PC-9 (cell line): Measurements from ENCODE around the gene MVB12B. TPM values are rescaled to one million over a fixed set of nuclear protein-coding genes. Genes with fewer than 3 reads are reported as not detected.

Experiments used
- BruUV-seq: library from RNA; stranded (reverse); fragments of 400-500 nt; replicated peaks from 2 replicates; lab custom pipeline; 2021; lab: Mats Ljungman, UMichigan
- CTCF ChIA-PET: fragments of 300-600 bp; sonication (Branson Sonifier 250); formaldehyde crosslinking; loops from one replicate; lab custom pipeline; 2022; ENCODE audit warnings: antibody characterized with exemption; lab: Charles Lee
- POLR2A ChIA-PET: fragments of 300-600 bp; sonication (Branson Sonifier 250); formaldehyde crosslinking; loops from one replicate; lab custom pipeline; 2022; ENCODE audit warnings: antibody characterized with exemption; ENCODE audit not compliant: unreplicated experiment; lab: Charles Lee
- DNase-seq, 2 experiments: peaks; one replicate each; pipeline versions ENCODE4 v3.0.0 to v3.0.0-alpha.2; 2015 to 2022; ENCODE audit warnings: mixed read lengths in 1 of 2
- H2AFZ ChIP-seq: fragments of 200-600 bp; sonication (generic); 2 replicates; pipeline ENCODE4 v1.8.1; 2017; ENCODE audit warnings: antibody characterized with exemption
- H3F3A ChIP-seq: fragments of 200-600 bp; sonication (generic); 2 replicates; pipeline ENCODE4 v1.8.1; 2017; ENCODE audit warnings: antibody characterized with exemption, mild to moderate bottlenecking, low read depth; ENCODE audit not compliant: insufficient read depth
- H3K27ac ChIP-seq: fragments of 200-600 bp; sonication (generic); 2 replicates; pipeline ENCODE4 v1.6.1; 2016; ENCODE audit warnings: mixed run types
- H3K27me3 ChIP-seq: fragments of 200-600 bp; sonication (generic); 2 replicates; pipeline ENCODE4 v1.6.1; 2016; ENCODE audit warnings: low read depth, mixed run types; ENCODE audit not compliant: insufficient read depth
- H3K36me3 ChIP-seq: fragments of 200-600 bp; sonication (generic); 2 replicates; pipeline ENCODE4 v1.6.1; 2016; ENCODE audit warnings: low read depth, mixed run types
- H3K4me1 ChIP-seq: fragments of 200-600 bp; sonication (generic); replicated peaks from 2 replicates; pipeline ENCODE4 v1.6.1; 2016; ENCODE audit warnings: mixed run types; ENCODE audit not compliant: insufficient read depth
- H3K4me2 ChIP-seq: fragments of 200-600 bp; sonication (generic); 2 replicates; pipeline ENCODE4 v1.6.1; 2017; ENCODE audit warnings: mixed run types
- H3K4me3 ChIP-seq: fragments of 200-600 bp; sonication (generic); 2 replicates; pipeline ENCODE4 v1.6.1; 2016; ENCODE audit warnings: mixed run types
- H3K79me2 ChIP-seq: fragments of 200-600 bp; sonication (generic); 2 replicates; pipeline ENCODE4 v1.6.1; 2017; ENCODE audit warnings: low read depth, mixed run types
- H3K9me2 ChIP-seq: fragments of 200-600 bp; sonication (generic); 2 replicates; pipeline ENCODE4 v1.8.1; 2017; ENCODE audit warnings: mild to moderate bottlenecking; ENCODE audit not compliant: insufficient read depth
- H3K9me3 ChIP-seq: fragments of 200-600 bp; sonication (generic); 2 replicates; pipeline ENCODE4 v1.8.1; 2016; ENCODE audit warnings: low read depth; ENCODE audit not compliant: insufficient read depth
- H4K20me1 ChIP-seq: fragments of 200-600 bp; sonication (generic); 2 replicates; pipeline ENCODE4 v1.8.1; 2017; ENCODE audit not compliant: insufficient read depth
- EZH2 ChIP-seq: fragments of 200-600 bp; sonication (generic); IDR thresholded peaks from 2 replicates; pipeline ENCODE4 v1.8.0; 2017; ENCODE audit warnings: antibody characterized with exemption, low read depth
- intact Hi-C: fragments of 100-400 bp; cut with micrococcal nuclease; formaldehyde crosslinking; loops from one replicate; pipeline ENCODE4 v1.10.0; 2022; ENCODE audit not compliant: unreplicated experiment
- total RNA-seq: library from RNA; stranded (reverse); gene quantifications from 2 replicates; pipeline ENCODE4 v1.2.3, GENCODE V29; 2021
- TF ChIP-seq, protein P1 (sequence below): fragments of 200-600 bp; sonication (generic); conservative IDR thresholded peaks from 2 replicates; pipeline ENCODE4 v1.6.1; 2017; ENCODE audit warnings: mixed run types, antibody characterized with exemption, mild to moderate bottlenecking, moderate library complexity

Gene MVB12B
- total RNA-seq, 1 experiment from 2014 or later = 8.8 TPM

DNA sequence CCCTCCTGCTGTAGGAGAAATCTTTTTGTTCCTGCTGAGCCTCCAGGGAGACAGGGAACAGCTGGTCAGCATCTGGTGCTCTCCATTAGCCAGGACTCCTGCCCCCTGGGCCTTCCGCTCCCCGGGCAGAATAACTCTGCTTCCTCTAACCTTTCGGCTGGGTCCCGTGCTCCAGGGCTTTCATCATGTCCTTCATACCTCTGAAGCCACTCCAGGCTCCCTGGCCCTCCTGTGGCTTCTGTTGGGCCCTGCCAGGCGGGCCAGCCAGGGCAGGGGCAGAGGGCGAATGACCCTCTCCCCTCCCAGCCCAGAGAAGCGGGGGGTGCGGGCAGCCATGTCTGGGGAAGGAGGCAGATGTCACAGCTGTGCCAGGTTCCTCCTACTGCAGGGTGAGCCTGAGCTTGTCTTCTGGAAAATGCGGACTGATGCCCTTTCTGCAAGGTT lies 205.4 kb downstream of the MVB12B start:
- no peak for TF ChIP-seq EZH2
- TF ChIP-seq, protein P1, sequence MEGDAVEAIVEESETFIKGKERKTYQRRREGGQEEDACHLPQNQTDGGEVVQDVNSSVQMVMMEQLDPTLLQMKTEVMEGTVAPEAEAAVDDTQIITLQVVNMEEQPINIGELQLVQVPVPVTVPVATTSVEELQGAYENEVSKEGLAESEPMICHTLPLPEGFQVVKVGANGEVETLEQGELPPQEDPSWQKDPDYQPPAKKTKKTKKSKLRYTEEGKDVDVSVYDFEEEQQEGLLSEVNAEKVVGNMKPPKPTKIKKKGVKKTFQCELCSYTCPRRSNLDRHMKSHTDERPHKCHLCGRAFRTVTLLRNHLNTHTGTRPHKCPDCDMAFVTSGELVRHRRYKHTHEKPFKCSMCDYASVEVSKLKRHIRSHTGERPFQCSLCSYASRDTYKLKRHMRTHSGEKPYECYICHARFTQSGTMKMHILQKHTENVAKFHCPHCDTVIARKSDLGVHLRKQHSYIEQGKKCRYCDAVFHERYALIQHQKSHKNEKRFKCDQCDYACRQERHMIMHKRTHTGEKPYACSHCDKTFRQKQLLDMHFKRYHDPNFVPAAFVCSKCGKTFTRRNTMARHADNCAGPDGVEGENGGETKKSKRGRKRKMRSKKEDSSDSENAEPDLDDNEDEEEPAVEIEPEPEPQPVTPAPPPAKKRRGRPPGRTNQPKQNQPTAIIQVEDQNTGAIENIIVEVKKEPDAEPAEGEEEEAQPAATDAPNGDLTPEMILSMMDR = no peak
- Histone ChIP-seq H3K9me2 (no peaks in the 10 kb centered on the region), H3K4me1 (no peaks in the 10 kb centered on the region), H3K79me2 (no peaks in the 10 kb centered on the region), H3K4me3 (no peak overlapping the region), H3K27me3 (peaks cover 68% of the 10 kb centered on the region), H3K36me3 (no peaks in the 10 kb centered on the region), H3K4me2 (no peak overlapping the region), H3K27ac (no peak overlapping the region), H2AFZ (no peak overlapping the region), H3K9me3 (no peaks in the 10 kb centered on the region), H4K20me1 (no peaks in the 10 kb centered on the region), H3F3A (no peaks in the 10 kb centered on the region)
- CTCF ChIA-PET = interaction anchor here (0.7 kb wide), 1 partner anchor 17 kb away, joined by 3 read pairs; no protein-coding TSS in a partner anchor
- intact Hi-C loops = no loop called here
- POLR2A ChIA-PET = interaction anchor here (0.6 kb wide), 1 partner anchor 252 kb away, joined by 3 read pairs; no protein-coding TSS in a partner anchor
- no TSS peak for BruUV-seq
- DNase-seq = no peak

DNA sequence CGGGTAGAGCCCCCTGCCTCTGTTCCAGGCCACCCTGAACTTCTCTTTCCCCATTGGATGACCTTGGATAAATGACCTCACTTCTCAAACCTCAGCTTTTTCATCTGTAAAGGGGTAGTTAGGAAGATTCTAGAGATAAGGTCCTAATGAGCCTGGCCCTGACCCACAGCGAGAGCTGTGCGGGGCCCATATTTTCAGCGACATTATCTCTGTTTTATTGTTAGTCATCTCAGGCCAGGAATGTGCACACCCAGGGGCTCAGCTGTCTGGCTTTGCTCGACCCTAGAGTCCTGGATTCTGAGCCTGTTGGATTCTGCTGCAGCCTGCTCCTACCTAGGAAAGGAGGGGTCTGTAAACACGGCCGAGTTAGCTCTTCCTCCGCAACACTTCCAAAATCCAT lies 205.9 kb downstream of the MVB12B start:
- intact Hi-C loops = no loop called here
- no peak overlapping the region for H3K27ac ChIP-seq
- H3K9me2 ChIP-seq = no peaks in the 10 kb centered on the region
- CTCF ChIA-PET = interaction anchor here (0.7 kb wide), 1 partner anchor 18 kb away, joined by 3 read pairs; no protein-coding TSS in a partner anchor
- no peak for DNase-seq
- no TSS peak for BruUV-seq
- H3F3A ChIP-seq = no peaks in the 10 kb centered on the region
- no peak overlapping the region for H3K4me3 ChIP-seq
- POLR2A ChIA-PET = no interaction called here
- H3K4me1 ChIP-seq = no peaks in the 10 kb centered on the region
- TF ChIP-seq, protein P1 = no peak
- no peak for TF ChIP-seq EZH2
- peaks cover 64% of the 10 kb centered on the region for H3K27me3 ChIP-seq
- H3K79me2 ChIP-seq = no peaks in the 10 kb centered on the region
- H3K36me3 ChIP-seq = no peaks in the 10 kb centered on the region
- H3K9me3 ChIP-seq = no peaks in the 10 kb centered on the region
- no peak overlapping the region for H3K4me2 ChIP-seq
- no peak overlapping the region for H2AFZ ChIP-seq
- H4K20me1 ChIP-seq = no peaks in the 10 kb centered on the region

DNA sequence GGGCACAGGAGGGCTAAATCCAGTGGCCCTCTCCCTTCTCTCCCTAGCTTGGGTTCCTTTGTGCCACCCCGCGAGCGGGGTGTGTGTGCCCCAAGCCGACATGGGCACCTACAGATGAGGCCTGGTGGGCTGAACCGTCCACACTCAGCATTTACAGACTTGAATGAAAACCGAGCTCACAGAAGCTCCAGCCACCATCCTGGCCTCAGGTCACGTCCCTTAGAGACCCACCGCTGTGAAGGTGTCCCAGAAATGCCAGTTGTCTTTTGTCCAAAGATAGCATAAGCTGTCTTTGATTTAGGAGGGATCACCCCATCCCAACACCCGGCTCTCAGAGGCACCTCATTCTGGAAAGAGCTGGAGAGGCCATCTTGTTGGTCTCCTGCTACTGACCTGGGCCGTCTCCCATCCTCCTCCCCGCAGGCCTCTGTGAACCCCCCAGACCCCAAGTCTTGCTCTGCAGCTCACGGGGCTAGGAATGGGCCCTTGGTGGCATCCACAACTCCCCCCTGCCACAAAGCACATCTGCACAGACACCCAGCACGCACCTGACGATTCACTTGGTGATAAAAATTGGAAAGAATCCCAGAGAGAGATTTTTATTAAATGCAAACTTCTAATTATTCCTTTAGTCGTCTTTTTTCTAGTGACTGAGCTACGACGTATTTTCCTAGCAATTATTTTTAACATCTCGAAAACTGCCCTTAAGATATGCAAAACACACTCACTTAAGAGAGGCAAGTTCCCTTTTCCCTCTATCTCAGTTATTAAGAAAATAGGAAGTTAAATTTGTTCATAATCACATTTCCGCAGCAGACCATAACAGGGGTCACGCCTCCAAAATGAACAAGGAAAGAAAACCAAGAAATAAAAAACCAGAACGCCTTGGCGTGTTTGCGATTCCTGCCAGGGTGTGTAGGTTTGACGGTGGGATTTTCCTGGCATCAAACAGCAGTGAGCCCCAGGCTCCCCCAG lies 206.6 kb downstream of the MVB12B start:
- intact Hi-C loops = no loop called here
- Histone ChIP-seq H3K4me3 (no peak overlapping the region), H4K20me1 (no peaks in the 10 kb centered on the region), H3F3A (no peaks in the 10 kb centered on the region), H3K4me2 (no peak overlapping the region), H3K4me1 (no peaks in the 10 kb centered on the region), H3K9me3 (no peaks in the 10 kb centered on the region), H3K27ac (no peak overlapping the region), H2AFZ (no peak overlapping the region), H3K9me2 (no peaks in the 10 kb centered on the region), H3K36me3 (no peaks in the 10 kb centered on the region), H3K79me2 (no peaks in the 10 kb centered on the region), H3K27me3 (peaks cover 56% of the 10 kb centered on the region)
- TF ChIP-seq EZH2 = no peak
- TF ChIP-seq, protein P1 = no peak
- ChIA-PET CTCF (interaction anchor here (0.7 kb wide), 1 partner anchor 19 kb away, joined by 3 read pairs; no protein-coding TSS in a partner anchor), POLR2A (interaction anchor here (0.6 kb wide), 1 partner anchor 266 kb away, joined by 7 read pairs; no protein-coding TSS in a partner anchor)
- DNase-seq = no peak
- BruUV-seq = no TSS peak
